Mesothelial cell of epicardium (in vitro differentiated cells): ENCODE data around the gene C1orf56. TPM values are rescaled to one million over a fixed set of nuclear protein-coding genes. Genes with fewer than 3 reads are reported as not detected.
A peak's percentile ranks its signal among the peaks of the same experiment; 100 is the strongest.

ENCODE experiments used
- DNase-seq, 2 experiments: peaks; one replicate each; pipeline ENCODE4 v3.0.0; 2021; ENCODE audit warnings: low spot score in 2 of 2; ENCODE audit not compliant: unreplicated experiment in 2 of 2
- H3K27ac Mint-ChIP-seq: 2 replicates; pipeline ENCODE4 v1.8.0; 2021; ENCODE audit warnings: mixed read lengths
- H3K27me3 Mint-ChIP-seq: 2 replicates; pipeline ENCODE4 v1.8.0; 2021; ENCODE audit warnings: low read depth, mixed read lengths
- H3K36me3 Mint-ChIP-seq: 2 replicates; pipeline ENCODE4 v1.8.0; 2021; ENCODE audit warnings: mixed read lengths
- H3K4me1 Mint-ChIP-seq: 2 replicates; pipeline ENCODE4 v1.8.0; 2021; ENCODE audit warnings: mixed read lengths
- H3K4me3 Mint-ChIP-seq: 2 replicates; pipeline ENCODE4 v1.8.0; 2021; ENCODE audit warnings: mild to moderate bottlenecking, moderate library complexity, mixed read lengths
- H3K9me3 Mint-ChIP-seq: 2 replicates; pipeline ENCODE4 v1.8.0; 2021; ENCODE audit warnings: mixed read lengths
- total RNA-seq: library from RNA; stranded (reverse); gene quantifications from 3 replicates; pipeline ENCODE4 v1.2.1, GENCODE V29; 2021
- TF ChIP-seq, protein P1 (sequence below): fragments of 200-600 bp; sonication (generic); IDR thresholded peaks from one replicate; pipeline ENCODE4 v1.5.0; 2021; ENCODE audit warnings: antibody characterized with exemption; ENCODE audit not compliant: unreplicated experiment

The C1orf56 gene
- total RNA-seq, 1 donor from 2014 or later, result 4.2 TPM

DNA sequence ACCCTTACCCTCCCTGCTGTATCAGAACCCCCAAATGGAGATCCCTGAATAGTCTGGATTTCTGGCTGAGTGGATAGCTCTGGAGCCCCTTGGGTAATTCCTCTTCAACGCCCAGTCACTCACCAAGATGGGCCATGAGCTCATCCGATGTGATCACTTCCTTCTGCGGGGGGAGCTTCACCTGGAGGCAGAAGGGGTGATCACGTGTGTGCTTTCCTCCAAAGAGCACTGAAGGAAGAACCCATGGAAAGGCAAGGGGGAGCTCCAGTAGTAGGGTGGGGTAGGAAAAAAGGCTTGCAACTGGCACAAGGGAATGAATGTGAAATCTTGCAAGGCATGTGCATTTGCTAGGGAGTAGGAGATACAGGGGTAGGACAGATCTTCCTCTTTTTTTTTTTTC is 45.9 kb upstream of the C1orf56 start:
- Mint-ChIP-seq H3K27ac (no peak overlapping the region), H3K9me3 (no peaks in the 10 kb centered on the region), H3K27me3 (no peaks in the 10 kb centered on the region), H3K36me3 (peaks cover 21% of the 10 kb centered on the region), H3K4me1 (peaks cover 32% of the 10 kb centered on the region), H3K4me3 (no peak overlapping the region)
- no peak for DNase-seq
- TF ChIP-seq, protein P1, sequence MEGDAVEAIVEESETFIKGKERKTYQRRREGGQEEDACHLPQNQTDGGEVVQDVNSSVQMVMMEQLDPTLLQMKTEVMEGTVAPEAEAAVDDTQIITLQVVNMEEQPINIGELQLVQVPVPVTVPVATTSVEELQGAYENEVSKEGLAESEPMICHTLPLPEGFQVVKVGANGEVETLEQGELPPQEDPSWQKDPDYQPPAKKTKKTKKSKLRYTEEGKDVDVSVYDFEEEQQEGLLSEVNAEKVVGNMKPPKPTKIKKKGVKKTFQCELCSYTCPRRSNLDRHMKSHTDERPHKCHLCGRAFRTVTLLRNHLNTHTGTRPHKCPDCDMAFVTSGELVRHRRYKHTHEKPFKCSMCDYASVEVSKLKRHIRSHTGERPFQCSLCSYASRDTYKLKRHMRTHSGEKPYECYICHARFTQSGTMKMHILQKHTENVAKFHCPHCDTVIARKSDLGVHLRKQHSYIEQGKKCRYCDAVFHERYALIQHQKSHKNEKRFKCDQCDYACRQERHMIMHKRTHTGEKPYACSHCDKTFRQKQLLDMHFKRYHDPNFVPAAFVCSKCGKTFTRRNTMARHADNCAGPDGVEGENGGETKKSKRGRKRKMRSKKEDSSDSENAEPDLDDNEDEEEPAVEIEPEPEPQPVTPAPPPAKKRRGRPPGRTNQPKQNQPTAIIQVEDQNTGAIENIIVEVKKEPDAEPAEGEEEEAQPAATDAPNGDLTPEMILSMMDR, result no peak

DNA sequence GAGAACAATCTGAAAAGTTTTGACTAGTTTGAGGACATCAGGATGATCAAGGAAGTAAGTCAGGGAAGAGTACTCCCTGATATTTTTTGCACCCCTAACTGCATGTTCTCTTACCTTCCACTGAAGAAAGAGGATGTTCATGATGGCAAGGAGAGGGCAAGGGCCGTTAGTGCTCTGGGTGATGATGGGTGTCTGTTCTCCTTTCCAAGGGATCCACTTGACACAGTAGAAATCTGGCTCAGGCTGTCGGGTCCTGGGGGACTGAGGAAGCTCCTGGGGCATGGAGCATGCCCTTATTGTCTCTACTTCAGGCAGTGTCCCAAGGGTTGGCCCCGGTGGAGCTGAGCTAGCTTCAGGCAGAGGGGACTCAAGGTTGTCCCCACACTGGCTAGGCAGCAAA is 45.5 kb upstream of the C1orf56 start:
- Mint-ChIP-seq H3K36me3 (peaks cover 21% of the 10 kb centered on the region), H3K27ac (no peak overlapping the region), H3K9me3 (no peaks in the 10 kb centered on the region), H3K4me1 (peaks cover 37% of the 10 kb centered on the region), H3K27me3 (no peaks in the 10 kb centered on the region), H3K4me3 (no peak overlapping the region)
- no peak for DNase-seq
- TF ChIP-seq, protein P1, result no peak

DNA sequence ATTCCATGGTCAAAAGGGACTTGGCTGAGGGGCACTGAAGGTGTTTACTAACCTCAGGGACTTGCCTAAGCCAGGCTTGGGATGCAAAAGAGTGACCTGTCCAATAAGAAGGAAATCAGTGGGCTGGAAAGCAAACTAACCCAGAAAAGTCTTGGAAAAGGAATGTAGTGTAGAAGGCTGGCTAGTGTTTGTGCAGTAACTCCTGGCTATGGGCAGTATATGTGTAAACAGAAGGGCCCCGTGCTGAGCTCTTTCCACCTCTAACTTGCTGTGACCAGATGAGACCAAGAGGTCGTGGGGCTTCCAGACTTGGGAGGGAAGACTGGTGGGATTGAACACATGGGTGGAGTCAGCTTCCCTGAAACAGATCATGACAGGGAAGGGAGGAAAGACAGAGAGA is 44.9 kb upstream of the C1orf56 start:
- peak overlapping the region; percentile 50 for H3K27ac Mint-ChIP-seq
- TF ChIP-seq, protein P1, result no peak
- DNase-seq, result no peak
- H3K27me3 Mint-ChIP-seq, result no peaks in the 10 kb centered on the region
- peaks cover 21% of the 10 kb centered on the region for H3K36me3 Mint-ChIP-seq
- peak overlapping the region; percentile 4 for H3K4me3 Mint-ChIP-seq
- H3K9me3 Mint-ChIP-seq, result no peaks in the 10 kb centered on the region
- H3K4me1 Mint-ChIP-seq, result peaks cover 41% of the 10 kb centered on the region

DNA sequence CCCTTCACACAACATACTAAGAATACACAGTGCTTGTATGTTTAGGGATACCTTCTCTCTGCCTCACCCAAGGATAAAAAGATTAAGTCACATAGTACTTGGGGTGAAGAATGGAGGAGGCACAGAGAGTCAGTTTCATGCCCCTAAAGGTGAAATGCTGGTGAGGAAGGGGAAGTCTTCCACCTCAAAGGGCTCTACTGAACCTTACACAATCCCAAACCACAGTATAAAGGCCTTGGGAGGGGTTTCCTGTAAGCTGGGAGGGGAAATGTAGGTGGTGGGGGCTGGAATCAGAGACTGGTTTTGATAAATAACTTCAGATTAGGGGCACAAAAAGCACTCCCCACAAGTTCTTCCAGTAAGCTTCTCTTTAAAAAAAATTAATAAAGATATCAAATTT is 44.4 kb upstream of the C1orf56 start:
- Mint-ChIP-seq H3K27ac (peak overlapping the region; percentile 50), H3K27me3 (no peaks in the 10 kb centered on the region)
- TF ChIP-seq, protein P1, result no peak

DNA sequence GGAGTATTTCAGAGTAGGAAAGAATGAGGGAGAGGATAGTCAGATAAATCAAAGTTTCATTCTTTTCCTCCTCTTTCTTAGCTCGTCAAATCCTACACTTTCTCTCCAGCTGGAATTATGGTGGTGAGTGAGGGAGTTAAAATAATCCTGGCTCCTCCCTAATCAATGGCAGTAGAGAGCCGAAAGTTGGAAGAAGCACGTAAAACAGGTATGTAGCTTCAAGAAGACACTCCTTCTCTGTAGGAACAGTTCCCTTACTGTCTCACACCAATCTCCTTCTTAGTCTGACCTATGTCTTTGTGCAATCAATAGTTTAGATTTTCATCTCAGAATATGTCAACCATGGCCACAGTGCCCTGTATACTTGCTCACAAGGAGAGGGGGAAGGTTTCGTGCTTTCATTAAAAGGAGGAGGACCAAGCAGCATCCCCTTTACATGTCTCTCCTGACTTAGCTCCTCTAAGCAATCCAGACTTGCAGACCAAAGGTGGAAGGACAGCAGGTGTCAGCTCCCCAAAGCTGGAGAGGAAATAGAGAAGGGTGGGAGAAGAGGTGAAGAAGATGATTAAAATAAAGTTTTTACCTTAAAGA is 41.7 kb upstream of the C1orf56 start:
- DNase-seq, result no peak
- TF ChIP-seq, protein P1, result no peak
- Mint-ChIP-seq H3K27ac (peak overlapping the region; percentile 100), H3K36me3 (peaks cover 10% of the 10 kb centered on the region), H3K4me3 (peak overlapping the region; percentile 97), H3K9me3 (no peaks in the 10 kb centered on the region), H3K27me3 (no peaks in the 10 kb centered on the region), H3K4me1 (peaks cover 65% of the 10 kb centered on the region)

More for the DNA sequence above, 44.4 kb upstream of the C1orf56 start:
- peaks cover 47% of the 10 kb centered on the region for H3K4me1 Mint-ChIP-seq
- H3K4me3 Mint-ChIP-seq, result peak overlapping the region; percentile 4
- H3K36me3 Mint-ChIP-seq, result peaks cover 21% of the 10 kb centered on the region
- no peaks in the 10 kb centered on the region for H3K9me3 Mint-ChIP-seq
- no peak for DNase-seq
